ENCODE measurements around the gene ITGA1. TPM values are rescaled to one million over a fixed set of nuclear protein-coding genes. Genes with fewer than 3 reads are reported as not detected.

The ITGA1 gene
- total RNA-seq, 4 donors from 2014 or later, result 219 to 326 (median 240) TPM

- peaks cover 24 to 50% (median 35%) of the 10 kb centered on the region in 3 donors for H3K4me1 ChIP-seq
- H3K27me3 ChIP-seq, result no peaks in the 10 kb centered on the region
- peaks cover 0 to 5% of the 10 kb centered on the region in 2 donors for H3K36me3 ChIP-seq
- no peaks in the 10 kb centered on the region for H3K9me3 ChIP-seq
- no peak overlapping the region for H3K27ac ChIP-seq
- ATAC-seq, result no peak
- 78 to 82% methylated on average over 3 of the region's 3 CpGs for WGBS, 2 donors (ENCODE audit: low coverage in 1 of 2)
- no peak overlapping the region for H3K4me3 ChIP-seq
- no peak for TF ChIP-seq POLR2AphosphoS5 (IDR thresholded peaks at IDR 0.05)
- TF ChIP-seq, protein P1, sequence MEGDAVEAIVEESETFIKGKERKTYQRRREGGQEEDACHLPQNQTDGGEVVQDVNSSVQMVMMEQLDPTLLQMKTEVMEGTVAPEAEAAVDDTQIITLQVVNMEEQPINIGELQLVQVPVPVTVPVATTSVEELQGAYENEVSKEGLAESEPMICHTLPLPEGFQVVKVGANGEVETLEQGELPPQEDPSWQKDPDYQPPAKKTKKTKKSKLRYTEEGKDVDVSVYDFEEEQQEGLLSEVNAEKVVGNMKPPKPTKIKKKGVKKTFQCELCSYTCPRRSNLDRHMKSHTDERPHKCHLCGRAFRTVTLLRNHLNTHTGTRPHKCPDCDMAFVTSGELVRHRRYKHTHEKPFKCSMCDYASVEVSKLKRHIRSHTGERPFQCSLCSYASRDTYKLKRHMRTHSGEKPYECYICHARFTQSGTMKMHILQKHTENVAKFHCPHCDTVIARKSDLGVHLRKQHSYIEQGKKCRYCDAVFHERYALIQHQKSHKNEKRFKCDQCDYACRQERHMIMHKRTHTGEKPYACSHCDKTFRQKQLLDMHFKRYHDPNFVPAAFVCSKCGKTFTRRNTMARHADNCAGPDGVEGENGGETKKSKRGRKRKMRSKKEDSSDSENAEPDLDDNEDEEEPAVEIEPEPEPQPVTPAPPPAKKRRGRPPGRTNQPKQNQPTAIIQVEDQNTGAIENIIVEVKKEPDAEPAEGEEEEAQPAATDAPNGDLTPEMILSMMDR (IDR thresholded peaks at IDR 0.05), result no peak
- TF ChIP-seq POLR2A (IDR thresholded peaks at IDR 0.05), result no peak
- TF ChIP-seq EP300 (IDR thresholded peaks at IDR 0.05), result no peak
Measured at GRCh38 chr5:52849544-52849943, 61.8 kb downstream of the ITGA1 start.

DNA sequence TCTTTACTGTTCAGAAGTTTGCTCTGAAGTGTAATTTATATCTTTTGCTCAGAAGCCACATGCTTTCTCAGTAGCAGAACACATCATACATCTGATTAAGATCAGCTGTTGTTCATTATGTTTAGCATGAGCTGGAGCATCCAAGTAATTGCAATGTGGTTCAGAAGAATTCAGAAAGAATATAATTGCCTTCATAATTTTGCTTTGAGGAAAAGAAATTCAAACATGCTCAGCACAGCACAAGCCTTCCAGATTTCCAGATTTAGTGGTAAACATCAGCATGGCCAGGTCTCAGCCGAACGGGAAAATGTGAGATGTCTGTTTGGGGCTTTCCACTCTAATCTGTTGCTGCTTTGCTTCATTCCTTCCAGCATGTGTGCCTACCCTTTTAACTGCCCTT lies 65.9 kb downstream of the ITGA1 start:
- H3K27ac ChIP-seq, result peak overlapping the region in 3 of 4 donors; percentile 65 to 69 (median 67)
- 10 to 28% methylated on average over 2 of the region's 2 CpGs for WGBS, 2 donors (ENCODE audit: low coverage in 1 of 2)

GRCh38 chr5:52854301-52854700 lies 66.6 kb downstream of the ITGA1 start:
- Histone ChIP-seq H3K27ac (peak overlapping the region in 3 of 4 donors; percentile 65 to 69 (median 67)), H3K4me1 (peaks cover 12 to 37% (median 16%) of the 10 kb centered on the region in 3 donors), H3K27me3 (no peaks in the 10 kb centered on the region), H3K4me3 (no peak overlapping the region), H3K36me3 (peaks cover 0 to 12% of the 10 kb centered on the region in 2 donors), H3K9me3 (no peaks in the 10 kb centered on the region)
- TF ChIP-seq POLR2A (IDR thresholded peaks at IDR 0.05), result no peak
- TF ChIP-seq POLR2AphosphoS5 (IDR thresholded peaks at IDR 0.05), result peak; percentile 5
- ATAC-seq, result no peak
- 11 to 17% methylated on average over 2 of the region's 2 CpGs for WGBS, 2 donors (ENCODE audit: low coverage in 1 of 2)

More for the DNA sequence above, 65.9 kb downstream of the ITGA1 start:
- TF ChIP-seq EP300 (IDR thresholded peaks at IDR 0.05) (no peak), POLR2AphosphoS5 (IDR thresholded peaks at IDR 0.05) (no peak), POLR2A (IDR thresholded peaks at IDR 0.05) (no peak)
- TF ChIP-seq, protein P1 (IDR thresholded peaks at IDR 0.05), result no peak
- Histone ChIP-seq H3K9me3 (no peaks in the 10 kb centered on the region), H3K4me3 (no peak overlapping the region), H3K27me3 (no peaks in the 10 kb centered on the region), H3K36me3 (peaks cover 0 to 12% of the 10 kb centered on the region in 2 donors), H3K4me1 (peaks cover 12 to 36% (median 16%) of the 10 kb centered on the region in 3 donors)
- ATAC-seq, result no peak

DNA sequence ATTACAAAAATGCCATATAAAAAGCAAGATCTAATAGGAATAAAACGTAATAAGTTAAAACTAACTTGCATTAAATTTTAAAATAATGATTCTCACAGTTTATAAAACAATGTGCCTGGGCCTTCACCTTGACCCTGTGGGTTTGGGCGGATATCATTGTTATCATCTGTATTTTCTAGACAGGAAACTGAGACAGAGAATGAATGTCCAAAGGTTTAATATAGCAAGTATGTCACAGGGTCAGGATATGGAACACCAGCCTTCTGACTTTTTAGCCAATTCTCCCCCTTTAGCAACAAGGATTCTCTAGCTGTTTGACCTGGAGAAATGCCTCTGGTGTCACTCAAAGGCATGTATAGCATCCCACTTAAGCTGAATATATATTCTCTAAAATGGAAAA lies 67.2 kb downstream of the ITGA1 start:
- 51 to 62% methylated on average over 2 of the region's 2 CpGs for WGBS, 2 donors (ENCODE audit: low coverage in 1 of 2)
- no peak overlapping the region for H3K4me3 ChIP-seq
- H3K4me1 ChIP-seq, result peaks cover 12 to 44% (median 16%) of the 10 kb centered on the region in 3 donors
- H3K36me3 ChIP-seq, result peaks cover 0 to 12% of the 10 kb centered on the region in 2 donors
- no peaks in the 10 kb centered on the region for H3K9me3 ChIP-seq
- peak overlapping the region in 3 of 4 donors; percentile 25 to 46 (median 37) for H3K27ac ChIP-seq
- no peaks in the 10 kb centered on the region for H3K27me3 ChIP-seq
- no peak for ATAC-seq
- TF ChIP-seq POLR2AphosphoS5 (IDR thresholded peaks at IDR 0.05) (no peak), EP300 (IDR thresholded peaks at IDR 0.05) (no peak), POLR2A (IDR thresholded peaks at IDR 0.05) (no peak)
- TF ChIP-seq, protein P1 (IDR thresholded peaks at IDR 0.05), result no peak

DNA sequence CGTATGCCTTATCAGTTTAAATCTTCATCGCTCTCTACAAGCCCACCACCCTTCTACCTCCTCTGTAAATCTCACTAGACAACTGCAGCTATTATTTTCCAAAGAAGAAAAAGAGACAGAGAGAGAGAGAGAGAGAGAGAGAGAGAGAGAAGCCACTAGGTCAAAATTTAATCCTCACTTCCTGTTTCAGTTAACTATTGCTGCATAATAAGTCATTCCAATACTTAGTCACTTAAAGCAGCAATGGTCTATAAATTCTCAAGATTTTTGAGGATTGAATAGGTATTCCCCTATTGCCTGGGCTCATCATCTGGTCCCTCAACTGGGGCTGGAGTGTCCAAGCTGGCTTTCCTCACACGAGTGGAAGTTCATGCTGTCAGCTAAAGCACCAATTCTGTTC lies 68.8 kb downstream of the ITGA1 start:
- Histone ChIP-seq H3K4me1 (peaks cover 12 to 51% (median 16%) of the 10 kb centered on the region in 3 donors), H3K9me3 (no peaks in the 10 kb centered on the region), H3K27me3 (no peaks in the 10 kb centered on the region), H3K27ac (peak overlapping the region in 3 of 4 donors; percentile 17 to 50 (median 46)), H3K36me3 (peaks cover 0 to 16% of the 10 kb centered on the region in 2 donors), H3K4me3 (no peak overlapping the region)
- 81 to 82% methylated on average over 2 to 3 of the region's 3 CpGs for WGBS, 2 donors (ENCODE audit: low coverage in 1 of 2)
- TF ChIP-seq, protein P1 (IDR thresholded peaks at IDR 0.05), result no peak
- TF ChIP-seq POLR2AphosphoS5 (IDR thresholded peaks at IDR 0.05), result no peak
- TF ChIP-seq POLR2A (IDR thresholded peaks at IDR 0.05), result no peak
- no peak for TF ChIP-seq EP300 (IDR thresholded peaks at IDR 0.05)
- no peak for ATAC-seq
